ENCODE measurements around the gene CDK6. TPM values are rescaled to one million over a fixed set of nuclear protein-coding genes. Genes with fewer than 3 reads are reported as not detected.
A peak's percentile ranks its signal among the peaks of the same experiment; 100 is the strongest.

The CDK6 gene
- total RNA-seq, 2 experiments from 2014 or later: 84.1 to 95.4 TPM

GRCh38 chr7:92645114-92646061, 191.0 kb downstream of the CDK6 start:
- POLR2A ChIA-PET: no interaction called here
- DNase-seq: no peak

GRCh38 chr7:92644406-92645113, 191.8 kb downstream of the CDK6 start:
- CTCF ChIA-PET: interaction anchor here (0.6 to 2.0 kb wide), 5 partner anchors 11 to 413 kb away, joined by 3 to 7 read pairs (median 4); no protein-coding TSS in a partner anchor
- Mint-ChIP-seq H3K4me1 (peaks cover 84% of the 10 kb centered on the region), H3K27me3 (no peaks in the 10 kb centered on the region), H3K27ac (peak overlapping the region; percentile 11), H3K36me3 (ENCODE audit: low read depth) (peaks cover 47% of the 10 kb centered on the region), H3K9me3 (no peaks in the 10 kb centered on the region), H3K4me3 (no peak overlapping the region)
- DNase-seq: no peak
- POLR2A ChIA-PET: no interaction called here

More at GRCh38 chr7:92645114-92646061, 191.0 kb downstream of the CDK6 start:
- no peaks in the 10 kb centered on the region for H3K9me3 Mint-ChIP-seq
- H3K27me3 Mint-ChIP-seq: no peaks in the 10 kb centered on the region
- no peak overlapping the region for H3K4me3 Mint-ChIP-seq
- H3K36me3 Mint-ChIP-seq (ENCODE audit: low read depth): peaks cover 49% of the 10 kb centered on the region
- peaks cover 80% of the 10 kb centered on the region for H3K4me1 Mint-ChIP-seq
- CTCF ChIA-PET: interaction anchor here (0.6 to 2.0 kb wide), 7 partner anchors 12 to 412 kb away, joined by 3 to 7 read pairs (median 4); no protein-coding TSS in a partner anchor
- H3K27ac Mint-ChIP-seq: peak overlapping the region; percentile 38

- no peak for DNase-seq
- Mint-ChIP-seq H3K4me3 (no peak overlapping the region), H3K27ac (peak overlapping the region; percentile 43), H3K4me1 (peaks cover 90% of the 10 kb centered on the region), H3K9me3 (no peaks in the 10 kb centered on the region), H3K36me3 (ENCODE audit: low read depth) (peaks cover 53% of the 10 kb centered on the region), H3K27me3 (no peaks in the 10 kb centered on the region)
- ChIA-PET CTCF (interaction anchor here (0.6 to 2.0 kb wide), 6 partner anchors 9 to 232 kb away, joined by 3 to 8 read pairs (median 4); no protein-coding TSS in a partner anchor), POLR2A (no interaction called here)
Observed at GRCh38 chr7:92643821-92644220, 192.6 kb downstream of the CDK6 start.

GRCh38 chr7:92641921-92642511, 194.4 kb downstream of the CDK6 start:
- Mint-ChIP-seq H3K27me3 (no peaks in the 10 kb centered on the region), H3K27ac (peak overlapping the region; percentile 85), H3K9me3 (no peaks in the 10 kb centered on the region), H3K36me3 (ENCODE audit: low read depth) (peaks cover 55% of the 10 kb centered on the region), H3K4me3 (peak overlapping the region; percentile 26), H3K4me1 (peaks cover 83% of the 10 kb centered on the region)
- peak; percentile 47 for DNase-seq
- POLR2A ChIA-PET: no interaction called here
- CTCF ChIA-PET: interaction anchor here (0.6 to 3.6 kb wide), 9 partner anchors 11 to 302 kb away, joined by 3 to 16 read pairs (median 4); no protein-coding TSS in a partner anchor

- H3K4me3 Mint-ChIP-seq: no peak overlapping the region
- peaks cover 71% of the 10 kb centered on the region for H3K4me1 Mint-ChIP-seq
- H3K9me3 Mint-ChIP-seq: no peaks in the 10 kb centered on the region
- peaks cover 41% of the 10 kb centered on the region for H3K36me3 Mint-ChIP-seq (ENCODE audit: low read depth)
- peak overlapping the region; percentile 87 for H3K27ac Mint-ChIP-seq
- CTCF ChIA-PET: interaction anchor here (0.7 to 3.6 kb wide), 2 partner anchors 19 to 26 kb away, joined by 3 to 16 read pairs; no protein-coding TSS in a partner anchor
- POLR2A ChIA-PET: interaction anchor here (0.5 kb wide), 1 partner anchor 32 kb away, joined by 3 read pairs; no protein-coding TSS in a partner anchor
- no peaks in the 10 kb centered on the region for H3K27me3 Mint-ChIP-seq
- no peak for DNase-seq
Observed at GRCh38 chr7:92639966-92640365, 196.4 kb downstream of the CDK6 start.

- peak; percentile 29 for DNase-seq
- Mint-ChIP-seq H3K4me3 (no peak overlapping the region), H3K9me3 (no peaks in the 10 kb centered on the region), H3K4me1 (peaks cover 71% of the 10 kb centered on the region), H3K36me3 (ENCODE audit: low read depth) (peaks cover 39% of the 10 kb centered on the region), H3K27me3 (no peaks in the 10 kb centered on the region), H3K27ac (peak overlapping the region; percentile 87)
- POLR2A ChIA-PET: no interaction called here
- CTCF ChIA-PET: interaction anchor here (3.6 kb wide), 1 partner anchor 26 kb away, joined by 16 read pairs; no protein-coding TSS in a partner anchor
Observed at GRCh38 chr7:92639213-92639896, 197.0 kb downstream of the CDK6 start.

- DNase-seq: no peak
- H3K36me3 Mint-ChIP-seq (ENCODE audit: low read depth): peaks cover 35% of the 10 kb centered on the region
- no peaks in the 10 kb centered on the region for H3K9me3 Mint-ChIP-seq
- ChIA-PET CTCF (no interaction called here), POLR2A (no interaction called here)
- no peak overlapping the region for H3K4me3 Mint-ChIP-seq
- no peak overlapping the region for H3K27ac Mint-ChIP-seq
- H3K27me3 Mint-ChIP-seq: no peaks in the 10 kb centered on the region
- H3K4me1 Mint-ChIP-seq: peaks cover 73% of the 10 kb centered on the region
Observed at GRCh38 chr7:92636018-92636560, 200.3 kb downstream of the CDK6 start.

GRCh38 chr7:92635538-92635937, 200.8 kb downstream of the CDK6 start:
- no peak for DNase-seq
- no peaks in the 10 kb centered on the region for H3K27me3 Mint-ChIP-seq
- POLR2A ChIA-PET: no interaction called here

GRCh38 chr7:92634924-92635519, 201.4 kb downstream of the CDK6 start:
- DNase-seq: no peak
- H3K4me3 Mint-ChIP-seq: no peak overlapping the region
- POLR2A ChIA-PET: no interaction called here
- no peaks in the 10 kb centered on the region for H3K27me3 Mint-ChIP-seq
- H3K4me1 Mint-ChIP-seq: peaks cover 70% of the 10 kb centered on the region
- CTCF ChIA-PET: interaction anchor here (0.5 to 0.7 kb wide), 2 partner anchors 15 to 198 kb away, joined by 3 read pairs; no protein-coding TSS in a partner anchor
- H3K9me3 Mint-ChIP-seq: no peaks in the 10 kb centered on the region
- H3K27ac Mint-ChIP-seq: peak overlapping the region; percentile 21
- peaks cover 38% of the 10 kb centered on the region for H3K36me3 Mint-ChIP-seq (ENCODE audit: low read depth)

More at GRCh38 chr7:92635538-92635937, 200.8 kb downstream of the CDK6 start:
- H3K4me3 Mint-ChIP-seq: no peak overlapping the region
- H3K9me3 Mint-ChIP-seq: no peaks in the 10 kb centered on the region
- CTCF ChIA-PET: no interaction called here
- H3K36me3 Mint-ChIP-seq (ENCODE audit: low read depth): peaks cover 36% of the 10 kb centered on the region
- peak overlapping the region; percentile 21 for H3K27ac Mint-ChIP-seq
- H3K4me1 Mint-ChIP-seq: peaks cover 75% of the 10 kb centered on the region

GRCh38 chr7:92634205-92634604, 202.2 kb downstream of the CDK6 start:
- H3K36me3 Mint-ChIP-seq (ENCODE audit: low read depth): peaks cover 39% of the 10 kb centered on the region
- H3K27ac Mint-ChIP-seq: peak overlapping the region; percentile 75
- POLR2A ChIA-PET: no interaction called here
- no peak overlapping the region for H3K4me3 Mint-ChIP-seq
- CTCF ChIA-PET: interaction anchor here (1.4 to 3.0 kb wide), 2 partner anchors 13 to 199 kb away, joined by 3 to 15 read pairs; no protein-coding TSS in a partner anchor
- no peak for DNase-seq
- H3K27me3 Mint-ChIP-seq: no peaks in the 10 kb centered on the region
- H3K4me1 Mint-ChIP-seq: peaks cover 61% of the 10 kb centered on the region
- no peaks in the 10 kb centered on the region for H3K9me3 Mint-ChIP-seq

GRCh38 chr7:92633211-92633906, 203.0 kb downstream of the CDK6 start:
- H3K27me3 Mint-ChIP-seq: no peaks in the 10 kb centered on the region
- peak overlapping the region; percentile 14 for H3K4me3 Mint-ChIP-seq
- peaks cover 40% of the 10 kb centered on the region for H3K36me3 Mint-ChIP-seq (ENCODE audit: low read depth)
- peaks cover 53% of the 10 kb centered on the region for H3K4me1 Mint-ChIP-seq
- DNase-seq: peak; percentile 33
- peak overlapping the region; percentile 73 for H3K27ac Mint-ChIP-seq
- ChIA-PET POLR2A (interaction anchor here (0.6 kb wide), 1 partner anchor 322 kb away, joined by 4 read pairs; no protein-coding TSS in a partner anchor), CTCF (interaction anchor here (0.6 to 3.0 kb wide), 9 partner anchors 9 to 577 kb away, joined by 3 to 15 read pairs (median 4); no protein-coding TSS in a partner anchor)
- H3K9me3 Mint-ChIP-seq: peaks cover 6% of the 10 kb centered on the region
